H1 (cell line): ENCODE data around the gene KCNH5. TPM values are rescaled to one million over a fixed set of nuclear protein-coding genes. Genes with fewer than 3 reads are reported as not detected.
"Not testable (repeated sequence)": the region's sequence is repeated elsewhere in the genome, so short reads cannot be mapped to it uniquely, and the experiment has no call there.

Source experiments
- CTCF ChIA-PET: fragments of 300-600 bp; sonication (Branson Sonifier 250); formaldehyde crosslinking; loops from one replicate; lab custom pipeline; 2021; ENCODE audit not compliant: partially characterized antibody; lab: Charles Lee
- POLR2A ChIA-PET: fragments of 300-600 bp; sonication (Branson Sonifier 250); formaldehyde crosslinking; loops from one replicate; lab custom pipeline; 2021; ENCODE audit warnings: inconsistent platforms; ENCODE audit not compliant: partially characterized antibody; lab: Charles Lee
- DNase-seq, 2 experiments: peaks; one replicate each; pipeline versions ENCODE4 v3.0.0 to v3.0.0-alpha.2; 2010 to 2022; ENCODE audit warnings: low spot score in 2 of 2, low read depth in 1 of 2, mixed read lengths in 1 of 2
- FAIRE-seq: peaks from 2 replicates; lab custom pipeline; 2011; peaks lifted over from hg19 to GRCh38; lab: Jason Lieb, UNC
- H2AFZ ChIP-seq: 2 replicates; pipeline ENCODE4 v1.8.1; 2012; ENCODE audit warnings: low read length, inconsistent platforms
- H2AK5ac ChIP-seq: 2 replicates; pipeline ENCODE4 v1.6.1; 2013; ENCODE audit warnings: low read depth, low read length
- H2BK120ac ChIP-seq: replicated peaks from 2 replicates; pipeline ENCODE3; 2013; ENCODE audit warnings: low read depth, low read length, inconsistent platforms
- H2BK12ac ChIP-seq: 2 replicates; pipeline ENCODE4 v1.6.1; 2013; ENCODE audit warnings: low read depth, low read length
- H2BK15ac ChIP-seq: 2 replicates; pipeline ENCODE4 v1.6.1; 2013; ENCODE audit warnings: low read length
- H2BK20ac ChIP-seq: 2 replicates; pipeline ENCODE4 v1.6.1; 2013; ENCODE audit warnings: low read length
- H2BK5ac ChIP-seq: 2 replicates; pipeline ENCODE4 v1.6.1; 2013; ENCODE audit warnings: low read depth, low read length
- H3K14ac ChIP-seq: 2 replicates; pipeline ENCODE4 v1.6.1; 2013; ENCODE audit warnings: inconsistent platforms; ENCODE audit not compliant: insufficient read length
- H3K18ac ChIP-seq: 2 replicates; pipeline ENCODE4 v1.6.1; 2013; ENCODE audit warnings: low read length; ENCODE audit errors: extremely low read depth
- H3K23ac ChIP-seq: 2 replicates; pipeline ENCODE4 v1.6.1; 2013; ENCODE audit warnings: inconsistent platforms; ENCODE audit not compliant: insufficient read length
- H3K23me2 ChIP-seq: 2 replicates; pipeline ENCODE4 v1.6.1; 2013; ENCODE audit warnings: low read depth, low read length
- H3K27ac ChIP-seq: 2 replicates; pipeline ENCODE4 v1.6.1; 2011; ENCODE audit warnings: low read depth, low read length, inconsistent platforms
- H3K27me3 ChIP-seq, 4 experiments: replicated peaks in 1 of 4; 1 replicate in 1 of 4; 2 replicates in 3 of 4; pipeline versions ENCODE4 v1.6.1 to v1.8.1; 2011 to 2013; ENCODE audit warnings: low read length in 3 of 4, mild to moderate bottlenecking in 3 of 4, inconsistent platforms in 2 of 4, mixed read lengths in 2 of 4, moderate library complexity in 1 of 4; ENCODE audit not compliant: control insufficient read depth in 3 of 4, insufficient read depth in 3 of 4; ENCODE audit errors: extremely low read depth in 1 of 4
- H3K36me3 ChIP-seq, 4 experiments: 2 replicates each; pipeline versions ENCODE4 v1.6.1 to v1.8.1; 2011 to 2013; ENCODE audit warnings: mild to moderate bottlenecking in 4 of 4, low read length in 3 of 4, moderate library complexity in 2 of 4, control low read depth in 1 of 4, inconsistent platforms in 1 of 4; ENCODE audit not compliant: insufficient read depth in 4 of 4, control insufficient read depth in 2 of 4
- H3K4ac ChIP-seq: replicated peaks from 2 replicates; pipeline ENCODE3; 2013; ENCODE audit warnings: low read length, low read depth, mixed read lengths, inconsistent platforms; ENCODE audit not compliant: insufficient read length
- H3K4me1 ChIP-seq, 4 experiments: replicated peaks in 1 of 4; 1 replicate in 1 of 4; 2 replicates in 3 of 4; pipeline versions ENCODE4 v1.6.1 to v1.8.1; 2011 to 2013; ENCODE audit warnings: low read length in 3 of 4, inconsistent platforms in 2 of 4, mixed read lengths in 1 of 4; ENCODE audit not compliant: insufficient read depth in 4 of 4, control insufficient read depth in 3 of 4
- H3K4me2 ChIP-seq, 2 experiments: 2 replicates each; pipeline versions ENCODE4 v1.6.1 to v1.8.1; 2011 to 2013; ENCODE audit warnings: low read depth in 2 of 2, low read length in 2 of 2, control low read depth in 1 of 2, inconsistent platforms in 1 of 2, mild to moderate bottlenecking in 1 of 2; ENCODE audit not compliant: insufficient read depth in 1 of 2
- H3K4me3 ChIP-seq, 4 experiments: fragments of 200-600, 300-600 bp in 1 of 4; sonication (generic), shearing (Covaris generic), sonication (Bioruptor Twin) in 1 of 4; 2 replicates each; pipeline versions ENCODE4 v1.5.1 to v1.8.1; 2011 to 2016; ENCODE audit warnings: low read length in 4 of 4, low read depth in 3 of 4, control low read depth in 2 of 4, inconsistent platforms in 2 of 4, mild to moderate bottlenecking in 2 of 4, mixed read lengths in 1 of 4, moderate library complexity in 1 of 4; ENCODE audit not compliant: insufficient read depth in 2 of 4; ENCODE audit errors: extremely low read depth in 1 of 4
- H3K56ac ChIP-seq: replicated peaks from 2 replicates; pipeline ENCODE3; 2013; ENCODE audit warnings: low read depth, mild to moderate bottlenecking, mixed read lengths, low read length, inconsistent platforms; ENCODE audit not compliant: insufficient read length
- H3K79me1 ChIP-seq: 2 replicates; pipeline ENCODE4 v1.6.1; 2013; ENCODE audit warnings: low read depth, low read length, control low read depth
- H3K79me2 ChIP-seq, 2 experiments: 2 replicates each; pipeline versions ENCODE4 v1.6.1 to v1.8.1; 2012 to 2013; ENCODE audit warnings: low read length in 2 of 2, mild to moderate bottlenecking in 2 of 2, inconsistent platforms in 1 of 2; ENCODE audit not compliant: insufficient read depth in 2 of 2, control insufficient read depth in 1 of 2
- H3K9ac ChIP-seq, 4 experiments: replicated peaks in 1 of 4; 1 replicate in 1 of 4; 2 replicates in 3 of 4; pipeline versions ENCODE4 v1.6.1 to v1.8.1; 2011 to 2013; ENCODE audit warnings: low read depth in 3 of 4, low read length in 3 of 4, control low read depth in 2 of 4, mild to moderate bottlenecking in 2 of 4, moderate library complexity in 2 of 4, inconsistent platforms in 1 of 4; ENCODE audit errors: extremely low read depth in 1 of 4
- H3K9me3 ChIP-seq, 2 experiments: 2 replicates each; pipeline versions ENCODE4 v1.6.1 to v1.8.1; 2012 to 2013; ENCODE audit warnings: mild to moderate bottlenecking in 2 of 2, moderate library complexity in 2 of 2, control low read depth in 1 of 2, inconsistent platforms in 1 of 2, low read depth in 1 of 2, low read length in 1 of 2, mixed read lengths in 1 of 2; ENCODE audit not compliant: insufficient read depth in 2 of 2
- H4K20me1 ChIP-seq, 2 experiments: replicated peaks in 1 of 2; 2 replicates each; pipeline versions ENCODE3 to v1.8.1; 2011 to 2013; ENCODE audit warnings: inconsistent platforms in 2 of 2, low read length in 2 of 2, mild to moderate bottlenecking in 1 of 2; ENCODE audit not compliant: insufficient read depth in 2 of 2, control insufficient read depth in 1 of 2
- H4K5ac ChIP-seq: 2 replicates; pipeline ENCODE4 v1.6.1; 2013; ENCODE audit warnings: low read length, low read depth, mixed read lengths, inconsistent platforms; ENCODE audit not compliant: insufficient read length
- H4K8ac ChIP-seq: 2 replicates; pipeline ENCODE4 v1.8.0; 2013; ENCODE audit warnings: mild to moderate bottlenecking, moderate library complexity, low read length, inconsistent platforms; ENCODE audit not compliant: insufficient read depth; ENCODE audit errors: extremely low read depth
- H4K91ac ChIP-seq: replicated peaks from 2 replicates; pipeline ENCODE3; 2013; ENCODE audit warnings: low read length, mixed read lengths, inconsistent platforms; ENCODE audit not compliant: insufficient read length
- WGBS, 2 experiments: shearing (Covaris generic) in 1 of 2; methylation state at CpG; one replicate each; pipeline versions ENCODE4 v1.1.6 to v1.1.7; 2013 to 2015; ENCODE audit warnings: low lambda C conversion rate in 2 of 2, mixed read lengths in 2 of 2, inconsistent platforms in 1 of 2, low coverage in 1 of 2, missing lambda C conversion rate in 1 of 2; ENCODE audit not compliant: insufficient replicate concordance in 2 of 2, insufficient coverage in 1 of 2, insufficient read length in 1 of 2; ENCODE audit errors: extremely low coverage in 1 of 2, missing lambda C conversion rate in 1 of 2; 5-methylcytosine and 5-hydroxymethylcytosine counted together
- polyA plus RNA-seq, 7 experiments: library from polyadenylated mRNA; depleted of rRNA in 3 of 7; stranded (reverse) in 5 of 7; unstranded in 2 of 7; fragments of >200 nt in 5 of 7; fragments of 200-250 nt in 2 of 7; gene quantifications; 1 replicate in 5 of 7; 2 replicates in 1 of 7; 4 replicates in 1 of 7; pipeline versions ENCODE4 v1.2.1 to v1.2.3, GENCODE V29; 2011 to 2013; ENCODE audit warnings: missing spikeins in 2 of 7, mixed read lengths in 2 of 7
- total RNA-seq: library from RNA; stranded (reverse); fragmentation: NEBNext Ultra II Directional; extraction: Animal tissue kit (Norgen Biotek cat#: 25700); gene quantifications from 2 replicates; pipeline ENCODE4 v1.2.1, GENCODE V29; 2021

The KCNH5 gene
- total and polyA plus RNA-seq, 2 of the 8 experiments (the other 6 are each of a cell fraction or from before 2014, with no cell fraction given): 0.24 to 0.50 TPM

DNA sequence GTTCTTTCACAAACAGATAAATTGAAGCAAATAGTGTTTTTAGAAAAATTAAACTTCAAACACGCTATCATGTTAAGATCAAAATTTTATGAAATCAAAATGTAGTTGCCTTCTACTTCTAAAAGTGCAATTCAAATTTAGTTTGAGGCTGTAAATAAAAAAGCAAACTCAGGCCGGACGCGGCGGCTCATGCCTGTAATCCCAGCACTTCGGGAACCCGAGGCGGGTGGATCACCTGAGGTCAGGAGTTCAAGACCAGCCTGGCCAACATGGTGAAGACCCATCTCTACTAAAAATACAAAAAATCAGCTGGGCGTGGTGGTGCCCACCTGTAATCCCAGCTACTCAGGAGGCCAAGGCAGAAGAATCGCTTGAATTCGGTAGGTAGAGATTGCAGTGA lies 298.4 kb downstream of the KCNH5 start:
- POLR2A ChIA-PET, H3K27ac ChIP-seq, H3K56ac ChIP-seq, H2BK12ac ChIP-seq, H2AK5ac ChIP-seq, H4K5ac ChIP-seq, H3K4me2 ChIP-seq, H3K36me3 ChIP-seq, H3K4ac ChIP-seq, H4K8ac ChIP-seq, H3K23ac ChIP-seq, H2AFZ ChIP-seq, H3K18ac ChIP-seq, H3K27me3 ChIP-seq, H3K4me3 ChIP-seq, FAIRE-seq, H4K20me1 ChIP-seq, H3K4me1 ChIP-seq, H2BK120ac ChIP-seq, H2BK15ac ChIP-seq, H4K91ac ChIP-seq, H2BK20ac ChIP-seq, H3K23me2 ChIP-seq, H3K9ac ChIP-seq, H3K9me3 ChIP-seq, H3K79me2 ChIP-seq, DNase-seq, H2BK5ac ChIP-seq, H3K79me1 ChIP-seq, H3K14ac ChIP-seq: not testable (repeated sequence)
- CTCF ChIA-PET: interaction anchor here (1.0 kb wide), 1 partner anchor 18 kb away, joined by 3 read pairs; no protein-coding TSS in a partner anchor
- WGBS, 2 experiments: 97% methylated on average over 11 of the region's 11 CpGs; no CpG with 5 or more reads in 1 of the 2 experiments
